Activated naive CD4-positive, alpha-beta T cell treated with Interleukin-2 at 50 U/mL for 16 hours (primary cell): ENCODE data around the gene ZCCHC7.
"Not testable (repeated sequence)": the region's sequence is repeated elsewhere in the genome, so short reads cannot be mapped to it uniquely, and the experiment has no call there.

Experiments used
- DNase-seq: peaks from one replicate; pipeline ENCODE4 v3.0.0-alpha.2; 2020

The ZCCHC7 gene

GRCh38 chr9:37179576-37179975 is 59.2 kb downstream of the ZCCHC7 start:
- DNase-seq = no peak

GRCh38 chr9:37180138-37180537 is 59.8 kb downstream of the ZCCHC7 start:
- no peak for DNase-seq

GRCh38 chr9:37182718-37183117 is 62.3 kb downstream of the ZCCHC7 start:
- no peak for DNase-seq

GRCh38 chr9:37184905-37185867 is 64.8 kb downstream of the ZCCHC7 start:
- no peak for DNase-seq

- DNase-seq = no peak
Observed at GRCh38 chr9:37187292-37187691, 66.9 kb downstream of the ZCCHC7 start.

GRCh38 chr9:37187713-37188439 is 67.5 kb downstream of the ZCCHC7 start:
- DNase-seq = no peak

- DNase-seq = not testable (repeated sequence)
Observed at GRCh38 chr9:37190739-37191138, 70.4 kb downstream of the ZCCHC7 start.

GRCh38 chr9:37191403-37192089 is 71.2 kb downstream of the ZCCHC7 start:
- DNase-seq = no peak

GRCh38 chr9:37192803-37193202 is 72.4 kb downstream of the ZCCHC7 start:
- no peak for DNase-seq

GRCh38 chr9:37197158-37198038 is 77.0 kb downstream of the ZCCHC7 start:
- DNase-seq = no peak

- DNase-seq = no peak
Observed at GRCh38 chr9:37198039-37198729, 77.8 kb downstream of the ZCCHC7 start.

GRCh38 chr9:37198831-37199230 is 78.5 kb downstream of the ZCCHC7 start:
- no peak for DNase-seq

GRCh38 chr9:37200433-37201005 is 80.1 kb downstream of the ZCCHC7 start:
- DNase-seq = no peak

- DNase-seq = no peak
Observed at GRCh38 chr9:37201581-37201980, 81.2 kb downstream of the ZCCHC7 start.

- DNase-seq = no peak
Observed at GRCh38 chr9:37202091-37202490, 81.7 kb downstream of the ZCCHC7 start.

- not testable (repeated sequence) for DNase-seq
Observed at GRCh38 chr9:37203456-37203855, 83.1 kb downstream of the ZCCHC7 start.

- DNase-seq = no peak
Observed at GRCh38 chr9:37206121-37206620, 85.8 kb downstream of the ZCCHC7 start.

GRCh38 chr9:37209431-37210386 is 89.3 kb downstream of the ZCCHC7 start:
- DNase-seq = no peak

- DNase-seq = no peak
Observed at GRCh38 chr9:37210737-37211523, 90.6 kb downstream of the ZCCHC7 start.
